Measurements from ENCODE around the gene ZNF853.

GRCh38 chr7:6616854-6617643 is 1.6 kb downstream of the ZNF853 start:
- no peak for TF ChIP-seq SUZ12 (IDR thresholded peaks at IDR 0.05; ENCODE audit: extremely low read depth, insufficient read depth, insufficient read length)
- TF ChIP-seq YY1 (IDR thresholded peaks at IDR 0.05; ENCODE audit: insufficient read depth, insufficient read length) = no peak
- no peak for TF ChIP-seq ZNF274 (IDR thresholded peaks at IDR 0.05; ENCODE audit: low read depth, low read length)

Measured in NT2/D1 (cell line).